Measurements from ENCODE around the gene METTL24. TPM values are rescaled to one million over a fixed set of nuclear protein-coding genes. Genes with fewer than 3 reads are reported as not detected.
A peak's percentile ranks its signal among the peaks of the same experiment; 100 is the strongest.

Gene METTL24
- total RNA-seq, 2 donors from 2014 or later: 12.1 to 27.6 TPM

DNA sequence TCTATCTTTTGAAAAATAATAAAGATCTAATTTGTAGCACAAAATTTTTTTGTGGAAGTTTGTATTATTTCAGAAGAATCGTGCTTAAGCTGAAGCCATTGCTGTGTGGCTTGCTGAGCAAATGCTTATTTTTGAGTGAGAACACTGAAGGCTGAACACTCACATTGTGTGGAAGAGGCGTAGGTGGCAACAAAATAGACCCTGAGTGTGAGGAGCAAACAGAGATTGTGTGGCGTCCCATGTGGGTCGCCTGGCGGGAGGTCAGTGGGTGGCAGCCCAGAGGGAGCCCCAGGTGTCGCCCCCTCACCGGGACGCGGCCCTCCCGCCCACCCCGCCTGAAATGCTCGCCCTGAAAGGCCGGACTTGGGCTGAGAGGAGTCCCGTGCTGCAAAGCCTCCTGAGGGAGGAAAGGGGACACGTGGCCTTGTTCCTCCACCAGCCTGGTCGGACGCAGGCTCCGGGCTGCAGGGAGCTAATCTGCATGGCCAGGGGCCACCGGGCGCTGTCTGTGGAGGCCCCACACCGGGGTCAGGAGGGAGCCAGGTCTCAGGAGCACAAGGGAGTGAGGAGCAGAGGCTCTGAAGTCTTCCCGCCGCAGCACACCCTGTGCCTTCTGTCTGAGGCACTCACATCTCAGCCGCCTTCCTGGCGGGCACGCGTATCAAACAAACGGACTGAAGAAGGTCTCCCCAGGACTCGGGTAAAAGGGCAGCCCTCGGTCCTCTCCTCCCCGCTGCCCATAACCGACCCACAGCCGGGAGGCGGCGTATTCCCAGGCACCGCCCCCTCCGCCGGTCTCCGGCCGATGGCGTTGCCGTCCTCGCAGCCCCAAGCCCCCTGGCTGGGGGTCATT lies 41.3 kb upstream of the METTL24 start:
- Histone ChIP-seq H3K27ac (peak overlapping the region in 1 of 2 donors; percentile 49), H3K27me3 (replicated peaks; ENCODE audit: insufficient read depth) (no peaks in the 10 kb centered on the region), H3K36me3 (no peaks in the 10 kb centered on the region), H3K4me3 (peak overlapping the region; percentile 83), H3K4me1 (ENCODE audit: control insufficient read depth in 1 of 2, low read depth in 2 of 2) (no peaks in the 10 kb centered on the region), H3K9me3 (no peaks in the 10 kb centered on the region)
- ATAC-seq (ENCODE audit: insufficient number of reproducible peaks, low FRiP score, low read depth) (peak; percentile 63), DNase-seq (ENCODE audit: low spot score) (no peak)
- TF ChIP-seq, protein P1, sequence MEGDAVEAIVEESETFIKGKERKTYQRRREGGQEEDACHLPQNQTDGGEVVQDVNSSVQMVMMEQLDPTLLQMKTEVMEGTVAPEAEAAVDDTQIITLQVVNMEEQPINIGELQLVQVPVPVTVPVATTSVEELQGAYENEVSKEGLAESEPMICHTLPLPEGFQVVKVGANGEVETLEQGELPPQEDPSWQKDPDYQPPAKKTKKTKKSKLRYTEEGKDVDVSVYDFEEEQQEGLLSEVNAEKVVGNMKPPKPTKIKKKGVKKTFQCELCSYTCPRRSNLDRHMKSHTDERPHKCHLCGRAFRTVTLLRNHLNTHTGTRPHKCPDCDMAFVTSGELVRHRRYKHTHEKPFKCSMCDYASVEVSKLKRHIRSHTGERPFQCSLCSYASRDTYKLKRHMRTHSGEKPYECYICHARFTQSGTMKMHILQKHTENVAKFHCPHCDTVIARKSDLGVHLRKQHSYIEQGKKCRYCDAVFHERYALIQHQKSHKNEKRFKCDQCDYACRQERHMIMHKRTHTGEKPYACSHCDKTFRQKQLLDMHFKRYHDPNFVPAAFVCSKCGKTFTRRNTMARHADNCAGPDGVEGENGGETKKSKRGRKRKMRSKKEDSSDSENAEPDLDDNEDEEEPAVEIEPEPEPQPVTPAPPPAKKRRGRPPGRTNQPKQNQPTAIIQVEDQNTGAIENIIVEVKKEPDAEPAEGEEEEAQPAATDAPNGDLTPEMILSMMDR (IDR thresholded peaks at IDR 0.05): no peak

- Histone ChIP-seq H3K9me3 (no peaks in the 10 kb centered on the region), H3K4me3 (no peak overlapping the region), H3K27me3 (replicated peaks; ENCODE audit: insufficient read depth) (no peaks in the 10 kb centered on the region), H3K36me3 (no peaks in the 10 kb centered on the region), H3K4me1 (ENCODE audit: control insufficient read depth in 1 of 2, low read depth in 2 of 2) (no peaks in the 10 kb centered on the region), H3K27ac (no peak overlapping the region)
- ATAC-seq (ENCODE audit: insufficient number of reproducible peaks, low FRiP score, low read depth) (no peak), DNase-seq (ENCODE audit: low spot score) (no peak)
- TF ChIP-seq, protein P1 (IDR thresholded peaks at IDR 0.05): no peak
Observed at GRCh38 chr6:110398778-110399177, 40.6 kb upstream of the METTL24 start.

GRCh38 chr6:110395221-110395620 lies 37.1 kb upstream of the METTL24 start:
- ATAC-seq (ENCODE audit: insufficient number of reproducible peaks, low FRiP score, low read depth) (no peak), DNase-seq (ENCODE audit: low spot score) (no peak)
- no peak overlapping the region for H3K4me3 ChIP-seq
- no peaks in the 10 kb centered on the region for H3K36me3 ChIP-seq
- H3K9me3 ChIP-seq: no peaks in the 10 kb centered on the region
- H3K27me3 ChIP-seq (replicated peaks; ENCODE audit: insufficient read depth): no peaks in the 10 kb centered on the region
- TF ChIP-seq, protein P1 (IDR thresholded peaks at IDR 0.05): no peak
- no peak overlapping the region for H3K27ac ChIP-seq
- no peaks in the 10 kb centered on the region for H3K4me1 ChIP-seq (ENCODE audit: control insufficient read depth in 1 of 2, low read depth in 2 of 2)

DNA sequence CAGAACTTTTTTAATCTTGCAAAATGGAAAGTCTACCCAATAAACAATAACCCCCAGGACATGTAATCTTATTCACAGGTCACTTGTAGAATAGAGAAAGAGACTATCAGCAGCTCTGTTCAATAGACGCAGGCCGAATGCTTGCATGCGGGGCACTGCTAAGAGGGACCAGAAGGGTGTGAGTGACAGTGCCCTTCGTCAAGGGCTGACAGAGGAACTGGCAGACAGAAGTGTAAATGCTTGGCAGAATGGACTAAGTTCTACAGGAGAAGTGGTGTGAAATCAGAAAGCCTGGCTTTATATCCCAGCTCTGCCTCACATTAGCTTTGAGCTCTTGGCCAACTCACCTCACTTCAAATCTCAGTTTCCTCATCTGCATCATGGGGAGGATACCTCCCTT lies 36.3 kb upstream of the METTL24 start:
- Histone ChIP-seq H3K9me3 (no peaks in the 10 kb centered on the region), H3K4me3 (no peak overlapping the region), H3K36me3 (no peaks in the 10 kb centered on the region), H3K4me1 (ENCODE audit: control insufficient read depth in 1 of 2, low read depth in 2 of 2) (peaks cover 0 to 7% of the 10 kb centered on the region in 2 donors), H3K27me3 (replicated peaks; ENCODE audit: insufficient read depth) (no peaks in the 10 kb centered on the region), H3K27ac (no peak overlapping the region)
- DNase-seq (ENCODE audit: low spot score) (no peak), ATAC-seq (ENCODE audit: insufficient number of reproducible peaks, low FRiP score, low read depth) (no peak)
- TF ChIP-seq, protein P1 (IDR thresholded peaks at IDR 0.05): no peak

- no peaks in the 10 kb centered on the region for H3K27me3 ChIP-seq (replicated peaks; ENCODE audit: insufficient read depth)
- no peak overlapping the region for H3K27ac ChIP-seq
- H3K36me3 ChIP-seq: no peaks in the 10 kb centered on the region
- TF ChIP-seq, protein P1 (IDR thresholded peaks at IDR 0.05): no peak
- H3K4me3 ChIP-seq: no peak overlapping the region
- no peaks in the 10 kb centered on the region for H3K9me3 ChIP-seq
- DNase-seq (ENCODE audit: low spot score) (no peak), ATAC-seq (ENCODE audit: insufficient number of reproducible peaks, low FRiP score, low read depth) (no peak)
- peaks cover 0 to 7% of the 10 kb centered on the region in 2 donors for H3K4me1 ChIP-seq (ENCODE audit: control insufficient read depth in 1 of 2, low read depth in 2 of 2)
Observed at GRCh38 chr6:110392727-110393126, 34.6 kb upstream of the METTL24 start.
